HPDE6-E6E7 (cell line): ENCODE data around the gene MSANTD1.

Source experiments
- DNase-seq: peaks from one replicate; pipeline ENCODE4 v3.0.0; 2011; ENCODE audit warnings: missing footprints; ENCODE audit errors: extremely low spot score

The MSANTD1 gene

GRCh38 chr4:3247399-3248177, 1.4 kb upstream of the MSANTD1 start:
- DNase-seq = no peak

- no peak for DNase-seq
These were observed 830 bp upstream of the MSANTD1 start for GRCh38 chr4:3248178-3248480.

DNA sequence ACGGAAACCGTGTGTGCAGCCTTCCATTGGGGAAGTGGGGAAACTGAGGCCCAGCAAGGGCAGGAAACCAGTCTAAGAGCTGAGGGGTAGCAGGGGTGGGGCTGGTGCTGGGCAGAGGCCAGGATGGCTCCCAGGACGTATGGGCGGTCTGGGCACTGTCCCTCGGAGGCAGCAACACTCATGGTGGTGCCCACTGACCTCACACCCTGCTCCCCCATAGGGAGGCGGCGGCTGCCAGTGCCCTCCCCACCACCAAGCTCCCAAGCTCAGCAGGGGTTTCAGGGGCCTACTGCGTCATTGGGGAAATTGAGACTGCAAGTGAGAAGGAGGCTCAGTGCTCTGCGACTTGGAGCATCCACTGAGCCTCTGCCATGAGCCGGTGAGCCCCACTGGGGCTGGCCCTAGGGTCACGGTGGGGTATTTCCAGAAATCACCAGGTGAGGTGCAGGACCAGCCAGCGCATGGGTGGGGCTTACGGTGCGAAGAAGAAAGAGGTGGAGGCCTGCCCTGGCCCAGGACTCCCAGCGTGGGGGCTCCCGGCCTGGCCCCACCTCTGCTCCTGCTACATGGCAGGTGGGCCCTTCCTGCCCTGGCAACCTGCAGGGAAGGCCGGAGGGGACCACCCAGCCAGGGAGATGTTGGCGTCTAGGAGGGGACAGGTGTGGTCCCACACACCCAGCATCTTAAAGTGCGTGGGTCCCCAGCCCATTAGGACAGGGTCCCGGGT, 915 bp downstream of the MSANTD1 start:
- DNase-seq = no peak

GRCh38 chr4:3250438-3250955, 1.5 kb downstream of the MSANTD1 start:
- no peak for DNase-seq

GRCh38 chr4:3250956-3251690, 2.2 kb downstream of the MSANTD1 start:
- no peak for DNase-seq

- no peak for DNase-seq
These were observed 2.9 kb downstream of the MSANTD1 start for GRCh38 chr4:3251691-3252479.

- DNase-seq = no peak
These were observed 3.5 kb downstream of the MSANTD1 start for GRCh38 chr4:3252480-3252828.

- no peak for DNase-seq
These were observed 4.1 kb downstream of the MSANTD1 start for GRCh38 chr4:3252831-3253641.

- DNase-seq = no peak
These were observed 4.8 kb downstream of the MSANTD1 start for GRCh38 chr4:3253808-3254207.

- DNase-seq = no peak
These were observed 5.6 kb downstream of the MSANTD1 start for GRCh38 chr4:3254302-3255131.

GRCh38 chr4:3255611-3256186, 6.7 kb downstream of the MSANTD1 start:
- no peak for DNase-seq

DNA sequence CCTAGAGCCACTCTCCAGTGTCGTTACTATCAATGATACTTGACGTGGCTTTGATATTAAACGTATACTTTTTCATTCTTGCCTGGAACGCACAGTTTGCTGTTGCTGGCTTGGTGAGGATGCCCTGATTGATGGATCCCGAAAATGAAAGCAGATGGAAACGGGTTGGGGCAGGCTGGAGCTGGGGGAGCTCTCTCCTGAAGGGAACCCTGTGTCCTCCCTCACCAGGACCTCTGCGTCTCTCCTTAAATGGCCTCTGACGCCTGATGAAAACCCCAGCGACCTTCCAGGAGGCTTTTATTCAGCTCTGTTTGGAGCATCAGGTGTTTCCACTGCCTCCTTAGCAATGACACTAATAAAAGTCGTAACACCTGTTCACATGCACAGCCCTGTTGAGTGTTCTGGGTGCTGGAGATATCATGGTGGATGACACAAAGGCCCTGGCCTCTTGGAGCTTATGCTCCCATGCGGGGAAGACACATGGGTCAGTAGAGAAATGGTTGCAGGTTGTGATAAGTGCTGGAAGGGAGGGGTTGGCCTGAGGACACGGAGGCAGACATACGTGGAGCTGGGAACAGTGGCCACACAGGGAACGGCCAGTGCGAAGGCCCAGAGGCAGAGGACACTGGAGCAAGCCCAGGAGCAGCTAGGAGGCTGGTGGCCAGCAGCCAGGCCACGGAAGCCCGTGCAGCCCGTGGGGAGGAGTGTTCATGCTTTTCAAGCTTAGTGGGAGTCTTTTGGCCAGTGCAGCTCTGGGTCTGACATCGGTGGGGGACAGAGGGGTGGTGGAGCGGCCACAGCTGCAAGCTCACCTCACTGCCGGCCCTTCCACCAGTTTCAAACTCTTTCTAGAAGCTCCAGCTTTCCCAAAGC, 7.5 kb downstream of the MSANTD1 start:
- no peak for DNase-seq

DNA sequence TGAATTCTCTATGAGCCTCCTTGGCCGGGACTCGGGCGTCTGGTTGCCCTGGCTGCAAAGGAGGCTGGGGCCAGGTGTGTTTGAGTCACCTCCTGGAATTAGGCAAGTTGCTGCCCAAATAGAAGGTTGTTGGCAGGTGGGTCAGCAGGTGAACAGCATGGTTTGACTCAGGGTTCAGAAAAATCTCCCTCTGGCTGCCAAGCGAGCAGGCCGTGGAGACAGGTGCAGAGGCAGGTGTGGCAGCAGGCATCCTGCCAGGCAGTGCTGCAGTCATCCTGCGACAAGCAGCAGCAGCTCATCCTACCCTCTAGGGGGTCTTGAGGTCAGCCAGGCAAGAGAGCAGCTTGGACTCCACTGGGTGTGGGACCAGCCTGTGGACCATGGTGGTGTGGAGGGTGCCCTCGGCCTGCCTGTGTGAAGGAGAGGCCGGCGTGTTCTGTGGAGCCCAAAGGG, 8.2 kb downstream of the MSANTD1 start:
- peak; percentile 29 for DNase-seq

- DNase-seq = peak; percentile 86
These were observed 8.9 kb downstream of the MSANTD1 start for GRCh38 chr4:3257556-3258482.

DNA sequence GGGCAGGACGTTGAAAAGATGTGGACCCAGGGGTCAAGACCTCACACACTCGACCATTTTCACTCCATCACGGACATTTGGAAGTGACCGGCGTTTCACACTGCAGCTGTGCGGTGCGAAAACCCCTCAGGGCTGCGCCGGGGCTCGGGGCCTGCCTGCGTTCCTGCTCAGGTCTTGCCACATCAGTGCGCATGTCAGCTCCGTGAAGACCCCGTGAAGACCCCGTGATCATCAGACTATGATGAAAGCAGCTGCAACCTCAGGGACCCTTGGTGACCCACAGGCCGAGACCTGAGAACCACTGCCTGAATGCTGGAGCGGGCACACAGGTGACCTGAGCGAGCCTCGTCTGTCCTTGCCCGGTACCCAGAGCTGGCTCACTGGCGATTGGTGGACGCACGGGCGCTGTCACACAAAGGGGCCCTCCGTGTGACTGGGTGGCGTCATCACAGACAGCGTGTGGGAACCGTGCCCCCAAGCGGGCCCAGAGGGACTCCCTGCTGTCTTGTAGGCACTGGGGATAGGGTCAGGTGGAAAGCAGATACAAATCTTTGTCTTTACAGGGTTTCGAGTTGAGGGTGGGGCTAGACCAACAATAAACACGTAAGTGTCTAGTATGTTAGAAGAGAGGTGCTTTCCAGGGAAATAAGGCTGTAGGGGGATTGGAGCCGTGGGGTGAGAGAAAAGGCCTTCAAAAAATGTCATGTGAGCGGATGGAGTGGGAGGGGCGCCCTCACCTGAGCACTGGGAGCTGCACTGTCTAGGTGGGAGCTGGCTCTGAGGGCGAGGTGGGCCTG, 12.7 kb downstream of the MSANTD1 start:
- no peak for DNase-seq

DNA sequence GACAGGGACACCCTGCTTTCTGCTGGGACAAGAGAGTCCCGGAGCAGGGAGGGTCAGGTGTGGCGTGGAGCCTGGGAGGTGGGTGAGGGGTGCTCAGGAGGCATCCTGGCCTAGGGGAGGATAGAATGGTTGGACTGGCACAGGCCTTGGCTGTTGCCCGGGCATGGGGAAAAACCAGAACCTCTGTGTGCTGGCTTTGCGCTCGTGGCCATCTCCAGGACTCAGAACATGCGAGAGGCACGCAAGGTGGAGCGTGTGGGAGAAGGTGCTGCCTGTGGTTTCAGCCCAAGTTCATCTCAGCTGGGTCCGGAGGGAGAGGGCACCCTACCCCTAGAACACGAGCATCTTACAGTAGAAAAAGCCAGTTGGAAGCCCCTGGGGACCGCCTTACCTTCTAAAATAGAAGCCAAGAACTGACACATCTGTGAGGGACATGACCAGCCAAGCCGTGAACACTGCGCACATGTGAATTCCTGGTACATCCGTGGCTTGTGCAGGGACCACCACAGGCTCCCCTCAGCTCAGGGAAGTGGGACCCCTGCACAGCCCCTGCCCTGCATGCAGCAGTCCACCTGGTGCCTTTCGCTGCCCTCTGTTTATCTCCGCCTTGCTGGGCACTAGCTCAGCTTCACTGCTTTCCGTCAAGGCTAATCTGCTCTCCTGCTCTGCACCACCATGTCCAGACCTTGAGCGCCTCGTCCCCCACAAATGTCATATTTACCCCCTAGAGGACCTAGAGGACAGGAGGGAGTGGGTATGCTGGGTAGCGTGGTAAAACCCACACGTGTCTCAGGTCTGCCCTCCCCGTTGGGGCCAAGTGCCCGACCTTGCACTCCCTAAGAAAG, 13.5 kb downstream of the MSANTD1 start:
- DNase-seq = no peak
